ENCODE data around the gene CYB561D2.

CYB561D2 gene

DNA sequence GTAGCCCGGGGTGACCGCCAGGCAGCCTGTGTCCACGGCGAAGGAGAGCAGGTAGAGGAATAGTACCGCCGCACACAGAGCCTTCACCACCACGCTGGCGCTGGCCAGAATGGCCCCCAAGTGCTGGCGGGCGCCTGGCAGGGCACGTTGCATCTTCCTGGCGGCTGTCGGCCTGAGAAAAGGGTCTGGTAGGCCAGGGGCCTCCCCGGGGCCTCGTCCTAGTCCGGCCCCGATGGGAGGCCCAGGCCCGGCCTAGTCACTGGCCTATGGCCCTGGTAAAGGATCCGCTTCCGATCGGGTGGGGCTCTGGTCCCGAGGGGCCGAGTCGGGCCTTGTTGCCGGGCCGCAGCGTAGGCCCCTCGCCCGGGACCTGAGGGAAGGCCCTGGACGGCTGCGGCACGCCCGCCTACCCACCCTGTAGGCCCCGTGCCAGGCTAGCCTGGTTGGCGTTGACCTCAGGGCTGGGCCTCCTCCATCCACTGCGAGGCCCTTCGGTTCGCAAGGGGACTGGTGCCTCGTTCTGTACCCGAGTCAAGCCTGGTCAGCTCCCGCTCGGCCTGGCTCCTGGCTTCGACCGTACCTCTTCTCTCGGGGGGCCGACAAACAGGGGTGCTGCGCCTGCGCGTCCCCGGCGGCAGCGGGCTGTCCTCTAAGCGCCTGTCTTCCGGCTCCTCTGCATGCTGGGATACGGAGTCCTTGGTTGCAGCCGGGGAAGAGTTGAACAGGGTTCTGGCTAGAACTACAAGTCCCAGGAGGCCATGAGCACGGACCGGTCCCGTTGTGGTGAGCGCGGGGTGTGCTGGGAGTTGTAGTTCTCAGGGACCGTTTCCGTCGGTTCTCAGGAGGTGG, 8.5 kb downstream of the CYB561D2 start, which contains the start of gene TMEM115:
Gene TMEM115 (minus strand): TSS at position 611 of the 849 bp plus-strand sequence. CDS start 458 bp downstream, at position 153.
- peak within 1 kb of the TSS; percentile 95 for H3K9ac ChIP-seq (ENCODE audit: low read length)
- H3K9me3 ChIP-seq (ENCODE audit: low read length) = no peaks in the 10 kb centered on the region
- peaks cover 35% of the 10 kb centered on the region for H3K4me1 ChIP-seq (ENCODE audit: insufficient read depth, low read length)
- peak within 1 kb of the TSS; percentile 67 for H3K27ac ChIP-seq (ENCODE audit: low read depth, low read length)
- H3K36me3 ChIP-seq (ENCODE audit: insufficient read depth, low read length) = peaks cover 40% of the 10 kb centered on the region
- H3K4me3 ChIP-seq (ENCODE audit: low read depth in 1 of 2, low read length in 2 of 2) = peak within 1 kb of the TSS; percentile 94 to 96
- no peaks in the 10 kb centered on the region for H3K27me3 ChIP-seq (ENCODE audit: control insufficient read depth in 1 of 2, insufficient read depth in 2 of 2, low read length in 2 of 2)

DNA sequence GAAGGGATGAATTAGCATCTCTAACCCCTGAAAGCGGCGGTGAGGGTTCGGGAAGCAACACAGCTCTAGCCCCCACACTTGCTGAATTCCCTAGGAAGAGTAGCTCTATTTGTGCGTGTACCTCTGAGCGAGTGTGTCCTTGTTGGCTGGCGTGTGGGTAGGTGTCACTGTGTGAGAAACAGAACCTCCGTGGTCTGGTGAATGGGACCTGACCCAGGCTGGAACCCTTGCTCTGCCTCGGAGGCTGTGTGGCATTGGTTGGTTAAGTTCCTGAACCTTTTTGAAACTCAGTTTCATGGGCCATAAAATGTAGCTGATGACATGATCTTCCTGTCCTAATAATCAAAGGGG, 9.1 kb downstream of the CYB561D2 start:
- peak overlapping the region in 1 of 2 donors; percentile 94 for H3K4me3 ChIP-seq (ENCODE audit: low read depth in 1 of 2, low read length in 2 of 2)
- H3K36me3 ChIP-seq (ENCODE audit: insufficient read depth, low read length) = peaks cover 34% of the 10 kb centered on the region
- no peaks in the 10 kb centered on the region for H3K9me3 ChIP-seq (ENCODE audit: low read length)
- peaks cover 39% of the 10 kb centered on the region for H3K4me1 ChIP-seq (ENCODE audit: insufficient read depth, low read length)
- no peak overlapping the region for H3K27ac ChIP-seq (ENCODE audit: low read depth, low read length)
- no peak overlapping the region for H3K9ac ChIP-seq (ENCODE audit: low read length)
- no peaks in the 10 kb centered on the region for H3K27me3 ChIP-seq (ENCODE audit: control insufficient read depth in 1 of 2, insufficient read depth in 2 of 2, low read length in 2 of 2)

DNA sequence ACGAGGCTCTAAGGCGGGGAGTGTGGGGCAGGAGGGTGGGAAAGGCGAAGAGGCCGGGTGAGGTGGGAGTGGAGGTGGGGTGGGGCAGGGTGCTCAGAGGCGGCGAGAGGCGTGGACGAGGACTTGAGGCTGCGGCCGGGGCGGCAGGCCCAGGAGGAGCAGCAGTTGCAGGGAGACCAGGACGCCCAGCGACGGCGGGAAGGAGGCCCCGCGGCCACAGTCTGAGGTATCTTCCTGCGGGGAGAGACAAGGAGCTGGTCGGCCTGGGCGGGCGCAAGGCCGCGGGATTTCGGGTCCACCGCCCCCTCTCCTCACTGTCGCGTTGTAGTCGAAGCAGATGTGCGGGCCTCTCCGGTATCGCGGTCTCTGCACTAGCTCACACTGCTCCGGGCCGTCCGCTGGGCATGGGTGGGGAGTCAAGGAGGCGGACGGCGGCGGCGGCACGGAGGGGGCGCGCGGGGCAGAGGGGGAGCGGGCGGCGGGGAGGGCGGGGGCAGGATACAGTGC, 14.0 kb downstream of the CYB561D2 start:
- H3K9ac ChIP-seq (ENCODE audit: low read length) = no peak overlapping the region
- no peaks in the 10 kb centered on the region for H3K36me3 ChIP-seq (ENCODE audit: insufficient read depth, low read length)
- no peaks in the 10 kb centered on the region for H3K9me3 ChIP-seq (ENCODE audit: low read length)
- peaks cover 11% of the 10 kb centered on the region for H3K4me1 ChIP-seq (ENCODE audit: insufficient read depth, low read length)
- H3K27me3 ChIP-seq (ENCODE audit: control insufficient read depth in 1 of 2, insufficient read depth in 2 of 2, low read length in 2 of 2) = peaks cover 0 to 3% of the 10 kb centered on the region in 2 donors
- H3K4me3 ChIP-seq (ENCODE audit: low read depth in 1 of 2, low read length in 2 of 2) = peak overlapping the region; percentile 50 to 54
- H3K27ac ChIP-seq (ENCODE audit: low read depth, low read length) = peak overlapping the region; percentile 52

DNA sequence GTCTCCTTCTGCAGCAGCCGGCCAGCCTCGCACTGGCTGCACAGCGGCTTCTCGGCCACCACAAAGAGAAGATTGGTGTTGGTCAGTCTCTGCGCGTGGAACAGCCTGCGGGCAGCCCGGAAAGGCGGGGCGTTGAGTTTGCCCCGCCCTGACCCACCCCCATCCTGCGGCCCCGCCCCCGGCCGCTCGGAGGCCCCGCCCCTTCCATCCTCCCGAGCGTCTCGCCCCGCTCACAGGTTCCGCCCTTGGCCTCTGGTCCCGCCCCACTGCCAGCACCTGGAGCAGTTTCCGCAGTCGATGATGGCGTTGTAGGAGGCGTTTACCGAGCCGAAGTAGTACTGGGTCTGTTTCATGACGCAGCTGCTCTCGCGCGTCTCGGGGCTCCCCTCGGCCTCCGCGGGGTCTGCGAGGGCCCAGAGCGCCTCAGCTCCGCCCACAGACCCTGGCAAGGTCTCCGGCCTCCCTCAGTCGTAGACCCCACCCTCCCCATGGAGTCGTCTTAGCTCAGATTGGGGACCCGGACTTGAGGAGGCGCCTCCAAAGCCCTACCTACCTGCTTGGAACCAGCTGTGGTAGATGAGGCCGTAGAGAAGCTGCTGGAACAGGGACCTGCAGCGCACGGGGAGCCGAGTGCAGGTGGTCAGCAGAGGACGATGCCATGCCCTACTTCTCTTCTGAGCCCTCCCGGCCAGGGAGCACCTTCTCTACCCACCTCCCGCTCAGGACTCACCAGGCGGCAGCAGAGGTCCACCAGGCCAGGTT, 14.6 kb downstream of the CYB561D2 start:
- Histone ChIP-seq H3K27ac (ENCODE audit: low read depth, low read length) (peak overlapping the region; percentile 24), H3K9ac (ENCODE audit: low read length) (no peak overlapping the region), H3K27me3 (ENCODE audit: control insufficient read depth in 1 of 2, insufficient read depth in 2 of 2, low read length in 2 of 2) (peaks cover 0 to 9% of the 10 kb centered on the region in 2 donors), H3K9me3 (ENCODE audit: low read length) (no peaks in the 10 kb centered on the region), H3K36me3 (ENCODE audit: insufficient read depth, low read length) (no peaks in the 10 kb centered on the region), H3K4me1 (ENCODE audit: insufficient read depth, low read length) (peaks cover 11% of the 10 kb centered on the region), H3K4me3 (ENCODE audit: low read depth in 1 of 2, low read length in 2 of 2) (peak overlapping the region; percentile 68 to 75)

DNA sequence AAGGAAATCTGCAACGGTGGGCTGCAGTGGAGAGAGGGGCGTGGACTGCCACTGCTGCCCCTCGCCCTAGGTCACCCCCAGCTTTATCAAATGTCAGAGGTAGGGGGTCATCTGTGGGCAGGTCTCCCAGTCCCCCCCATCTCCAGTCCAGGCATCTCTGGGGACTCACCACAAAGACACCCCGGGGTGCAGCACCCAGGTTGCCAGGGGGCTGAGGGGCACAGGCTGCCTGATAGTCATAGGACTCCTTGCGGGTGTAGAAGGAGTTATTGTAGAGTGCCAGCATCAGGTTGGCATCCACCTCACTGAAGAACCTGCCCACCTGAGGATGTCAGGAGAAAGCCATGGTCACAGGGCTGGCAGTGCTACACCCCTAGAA, 15.2 kb downstream of the CYB561D2 start:
- Histone ChIP-seq H3K4me3 (ENCODE audit: low read depth in 1 of 2, low read length in 2 of 2) (peak overlapping the region in 1 of 2 donors; percentile 75), H3K9ac (ENCODE audit: low read length) (no peak overlapping the region), H3K9me3 (ENCODE audit: low read length) (no peaks in the 10 kb centered on the region)

DNA sequence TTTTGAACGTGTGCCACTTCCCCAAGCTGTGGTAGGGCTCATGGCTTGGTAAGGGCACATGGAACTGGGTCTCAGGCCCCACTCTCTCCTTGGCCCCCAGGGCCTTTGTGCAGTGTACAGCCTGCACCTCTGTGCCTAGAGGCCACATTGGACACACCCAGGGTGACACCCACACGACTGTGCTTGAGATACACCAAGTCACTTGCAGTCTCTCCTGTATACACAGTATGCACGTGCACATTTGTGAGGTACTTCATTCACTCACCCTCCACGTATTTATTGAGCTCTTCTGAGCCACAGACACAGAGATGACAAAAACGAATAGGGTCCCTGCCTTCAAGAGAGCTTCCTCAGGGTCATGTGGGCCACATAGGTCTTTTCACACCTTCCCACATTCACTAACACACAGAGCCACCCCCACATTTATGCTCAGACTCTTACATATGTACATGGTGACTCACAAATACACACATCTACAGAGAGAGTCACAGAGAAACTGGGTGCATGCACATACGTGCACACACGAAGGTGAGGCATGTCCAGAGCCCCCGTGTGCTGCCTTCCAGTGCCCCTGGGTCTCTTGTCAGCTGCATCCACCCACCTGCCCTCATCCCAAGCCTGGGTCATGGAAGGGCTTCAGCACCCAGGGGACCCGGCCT, 18.5 kb downstream of the CYB561D2 start:
- Histone ChIP-seq H3K4me3 (ENCODE audit: low read depth in 1 of 2, low read length in 2 of 2) (no peak overlapping the region), H3K36me3 (ENCODE audit: insufficient read depth, low read length) (no peaks in the 10 kb centered on the region), H3K27ac (ENCODE audit: low read depth, low read length) (no peak overlapping the region), H3K27me3 (ENCODE audit: control insufficient read depth in 1 of 2, insufficient read depth in 2 of 2, low read length in 2 of 2) (peaks cover 0 to 18% of the 10 kb centered on the region in 2 donors), H3K9me3 (ENCODE audit: low read length) (no peaks in the 10 kb centered on the region), H3K4me1 (ENCODE audit: insufficient read depth, low read length) (peaks cover 9% of the 10 kb centered on the region), H3K9ac (ENCODE audit: low read length) (no peak overlapping the region)

More for the DNA sequence above, 15.2 kb downstream of the CYB561D2 start:
- no peak overlapping the region for H3K27ac ChIP-seq (ENCODE audit: low read depth, low read length)
- H3K36me3 ChIP-seq (ENCODE audit: insufficient read depth, low read length) = no peaks in the 10 kb centered on the region
- peaks cover 11% of the 10 kb centered on the region for H3K4me1 ChIP-seq (ENCODE audit: insufficient read depth, low read length)
- peaks cover 0 to 9% of the 10 kb centered on the region in 2 donors for H3K27me3 ChIP-seq (ENCODE audit: control insufficient read depth in 1 of 2, insufficient read depth in 2 of 2, low read length in 2 of 2)

DNA sequence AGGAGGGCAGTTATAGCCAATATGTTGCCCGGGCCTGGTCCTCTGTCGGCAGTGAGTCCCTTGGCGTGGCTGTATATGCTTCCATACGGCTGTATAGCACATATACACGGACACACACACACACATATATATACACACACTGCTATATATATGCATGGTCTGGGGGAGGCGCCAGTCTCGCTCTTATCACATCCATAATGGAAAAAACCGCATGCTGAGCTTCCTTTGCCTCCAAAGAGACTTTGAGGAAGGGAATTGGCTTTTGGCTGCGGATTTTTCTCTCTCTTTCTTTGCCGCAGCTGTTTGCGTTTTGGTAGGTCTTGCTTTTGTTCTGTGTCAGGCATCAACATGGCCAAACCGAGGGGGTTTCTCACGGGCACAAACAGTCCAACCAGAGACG, 19.9 kb downstream of the CYB561D2 start:
- Histone ChIP-seq H3K4me3 (ENCODE audit: low read depth in 1 of 2, low read length in 2 of 2) (no peak overlapping the region), H3K9ac (ENCODE audit: low read length) (no peak overlapping the region), H3K4me1 (ENCODE audit: insufficient read depth, low read length) (peaks cover 2% of the 10 kb centered on the region), H3K36me3 (ENCODE audit: insufficient read depth, low read length) (no peaks in the 10 kb centered on the region), H3K27me3 (ENCODE audit: control insufficient read depth in 1 of 2, insufficient read depth in 2 of 2, low read length in 2 of 2) (peaks cover 0 to 18% of the 10 kb centered on the region in 2 donors), H3K9me3 (ENCODE audit: low read length) (no peaks in the 10 kb centered on the region), H3K27ac (ENCODE audit: low read depth, low read length) (no peak overlapping the region)

DNA sequence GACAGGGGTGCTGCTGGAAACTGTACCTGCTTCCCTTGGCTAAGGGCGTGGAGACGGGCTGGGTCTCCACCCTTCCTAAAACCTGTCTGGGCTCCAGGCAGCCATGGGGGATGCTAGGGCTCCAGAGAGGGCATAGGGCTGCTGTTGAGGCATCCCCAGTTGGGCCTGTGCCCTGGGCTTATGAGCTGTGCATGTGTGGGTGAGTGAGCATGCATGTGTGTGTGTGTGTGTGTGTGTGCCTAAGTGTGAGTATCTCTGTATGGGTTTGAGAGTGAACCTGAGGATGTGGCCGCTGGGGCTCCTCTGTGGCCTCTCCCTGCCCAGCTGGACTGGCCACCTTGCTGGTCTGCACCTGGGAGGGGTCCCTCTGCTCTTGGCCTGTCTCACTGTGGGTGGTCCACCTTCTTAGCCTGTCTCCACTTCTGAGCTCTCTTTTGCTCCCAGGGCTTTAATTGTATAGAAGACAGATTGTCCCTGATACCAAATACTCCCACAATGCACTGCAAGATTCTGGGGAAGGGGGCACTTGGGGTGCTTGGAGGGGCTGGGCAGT, 20.5 kb downstream of the CYB561D2 start:
- H3K9me3 ChIP-seq (ENCODE audit: low read length) = no peaks in the 10 kb centered on the region
- H3K4me1 ChIP-seq (ENCODE audit: insufficient read depth, low read length) = no peaks in the 10 kb centered on the region
- H3K9ac ChIP-seq (ENCODE audit: low read length) = no peak overlapping the region
- no peaks in the 10 kb centered on the region for H3K36me3 ChIP-seq (ENCODE audit: insufficient read depth, low read length)
- peaks cover 0 to 18% of the 10 kb centered on the region in 2 donors for H3K27me3 ChIP-seq (ENCODE audit: control insufficient read depth in 1 of 2, insufficient read depth in 2 of 2, low read length in 2 of 2)
- no peak overlapping the region for H3K27ac ChIP-seq (ENCODE audit: low read depth, low read length)
- no peak overlapping the region for H3K4me3 ChIP-seq (ENCODE audit: low read depth in 1 of 2, low read length in 2 of 2)

DNA sequence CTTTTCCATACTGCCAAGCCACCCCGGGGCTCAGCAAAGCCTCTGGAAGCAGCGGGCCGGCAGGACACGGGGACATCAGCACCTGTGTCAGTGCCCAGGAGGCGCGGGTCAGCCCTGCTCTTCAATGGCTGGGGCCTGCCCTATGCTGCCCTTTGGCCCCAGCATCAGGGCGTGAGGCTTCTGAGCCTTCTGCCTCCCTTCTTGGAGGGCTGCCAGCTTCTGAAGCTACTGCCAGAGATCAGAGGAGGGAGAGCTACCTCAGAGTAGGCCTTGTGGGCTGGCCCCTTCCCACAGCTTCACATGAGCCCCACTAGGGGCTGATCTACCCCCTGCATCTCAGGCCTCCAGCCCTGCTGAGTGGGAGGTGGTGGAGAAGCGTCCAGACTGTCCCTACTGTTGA, 21.7 kb downstream of the CYB561D2 start:
- no peak overlapping the region for H3K9ac ChIP-seq (ENCODE audit: low read length)
- H3K9me3 ChIP-seq (ENCODE audit: low read length) = no peaks in the 10 kb centered on the region
- H3K27ac ChIP-seq (ENCODE audit: low read depth, low read length) = no peak overlapping the region
- peaks cover 0 to 18% of the 10 kb centered on the region in 2 donors for H3K27me3 ChIP-seq (ENCODE audit: control insufficient read depth in 1 of 2, insufficient read depth in 2 of 2, low read length in 2 of 2)
- H3K4me1 ChIP-seq (ENCODE audit: insufficient read depth, low read length) = no peaks in the 10 kb centered on the region
- H3K4me3 ChIP-seq (ENCODE audit: low read depth in 1 of 2, low read length in 2 of 2) = no peak overlapping the region
- no peaks in the 10 kb centered on the region for H3K36me3 ChIP-seq (ENCODE audit: insufficient read depth, low read length)

DNA sequence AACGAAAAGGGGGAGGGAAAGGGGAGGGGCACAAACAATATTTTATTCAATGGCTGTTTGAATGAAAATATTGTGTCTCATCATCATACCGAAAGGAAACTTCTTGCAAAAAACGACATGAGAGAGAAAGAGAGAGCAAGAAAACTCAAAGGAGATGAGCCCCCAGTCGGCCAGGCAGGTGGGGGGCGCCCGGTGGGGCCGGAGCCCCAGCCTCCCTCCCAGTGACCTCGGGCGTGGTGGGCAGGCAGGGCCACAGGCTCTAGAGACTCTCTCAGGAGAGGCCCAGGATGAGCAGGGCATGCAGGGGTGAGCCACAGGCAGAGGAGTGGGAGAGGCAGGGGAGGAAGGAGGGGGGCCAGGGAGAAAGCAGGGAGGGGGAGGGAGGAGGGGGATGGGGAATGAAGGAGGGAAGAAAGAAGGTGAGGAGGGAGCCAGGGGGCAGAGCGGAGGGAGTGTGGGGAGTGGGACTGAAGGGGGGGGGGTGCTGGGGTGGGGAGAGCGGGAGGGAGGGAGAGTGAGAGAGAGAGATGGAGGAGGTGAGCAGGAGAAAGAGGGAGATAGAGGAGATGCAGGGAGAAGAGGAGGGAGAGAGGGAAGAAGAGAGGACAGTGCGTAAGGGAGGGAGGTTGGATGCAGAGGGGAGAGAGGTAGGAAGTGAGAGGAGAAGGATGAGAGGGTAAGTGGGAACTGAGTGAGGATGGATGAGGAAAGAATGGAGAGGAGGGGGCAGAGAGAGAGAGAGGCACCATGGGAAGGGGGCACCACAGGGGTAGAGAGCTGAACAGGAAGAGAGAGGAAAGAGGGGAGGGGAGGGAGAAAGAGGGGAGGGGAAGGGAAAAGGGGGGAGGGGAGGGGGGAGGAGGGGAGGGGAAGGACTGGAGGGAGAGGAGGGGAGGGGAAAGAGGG, 22.7 kb downstream of the CYB561D2 start:
- H3K9me3 ChIP-seq (ENCODE audit: low read length) = no peaks in the 10 kb centered on the region
- no peak overlapping the region for H3K4me3 ChIP-seq (ENCODE audit: low read depth in 1 of 2, low read length in 2 of 2)
- no peaks in the 10 kb centered on the region for H3K36me3 ChIP-seq (ENCODE audit: insufficient read depth, low read length)
- no peak overlapping the region for H3K9ac ChIP-seq (ENCODE audit: low read length)
- peaks cover 0 to 18% of the 10 kb centered on the region in 2 donors for H3K27me3 ChIP-seq (ENCODE audit: control insufficient read depth in 1 of 2, insufficient read depth in 2 of 2, low read length in 2 of 2)
- no peaks in the 10 kb centered on the region for H3K4me1 ChIP-seq (ENCODE audit: insufficient read depth, low read length)
- H3K27ac ChIP-seq (ENCODE audit: low read depth, low read length) = no peak overlapping the region
